Measurements from ENCODE around the gene ACCS.

DNA sequence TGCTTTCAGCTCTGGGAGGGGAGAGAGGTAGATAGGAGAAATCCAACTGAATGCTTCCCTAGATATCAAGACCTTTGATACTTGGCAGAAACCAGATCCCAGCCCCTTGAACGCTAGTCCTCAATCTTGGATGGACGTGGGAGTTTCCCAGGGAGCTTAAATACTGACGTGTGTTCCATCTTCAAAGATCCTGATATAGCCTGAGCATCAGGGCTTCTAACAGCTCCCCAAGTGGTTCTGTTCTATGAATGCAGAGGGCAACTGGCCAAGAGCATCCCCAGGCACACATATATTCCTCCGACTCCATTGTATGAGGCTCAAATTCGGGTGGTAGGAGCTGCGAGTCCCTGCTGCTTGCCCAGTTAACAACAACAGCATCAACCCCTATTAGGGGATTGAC lies 8.7 kb upstream of the ACCS start:
- TF ChIP-seq ZNF589 (CRISPR knock-in tag; IDR thresholded peaks at IDR 0.05; ENCODE audit: low read depth) (no peak), EZH2 (IDR thresholded peaks at IDR 0.05; ENCODE audit: borderline replicate concordance, low read depth, low read length) (no peak), CCAR2 (IDR thresholded peaks at IDR 0.05; ENCODE audit: low read depth, low read length) (no peak), MAZ (CRISPR knock-in tag; conservative IDR thresholded peaks at IDR 0.05 in 1 of 2, IDR thresholded peaks at IDR 0.05 in 1 of 2) (no peak), ZNF140 (CRISPR knock-in tag; IDR thresholded peaks at IDR 0.05) (no peak), SRSF1 (IDR thresholded peaks at IDR 0.05; ENCODE audit: low read depth, low read length) (no peak), POLR2A (conservative IDR thresholded peaks at IDR 0.05) (no peak), RAD21 (CRISPR knock-in tag; conservative IDR thresholded peaks at IDR 0.05 in 1 of 2, IDR thresholded peaks at IDR 0.05 in 1 of 2) (no peak), KDM4B (IDR thresholded peaks at IDR 0.05; ENCODE audit: borderline replicate concordance in 2 of 2, low read depth in 1 of 2) (no peak), ZFX (CRISPR knock-in tag; IDR thresholded peaks at IDR 0.05) (no peak), HDAC6 (IDR thresholded peaks at IDR 0.05; ENCODE audit: low read depth, low read length) (no peak)
- TF ChIP-seq, protein P1, sequence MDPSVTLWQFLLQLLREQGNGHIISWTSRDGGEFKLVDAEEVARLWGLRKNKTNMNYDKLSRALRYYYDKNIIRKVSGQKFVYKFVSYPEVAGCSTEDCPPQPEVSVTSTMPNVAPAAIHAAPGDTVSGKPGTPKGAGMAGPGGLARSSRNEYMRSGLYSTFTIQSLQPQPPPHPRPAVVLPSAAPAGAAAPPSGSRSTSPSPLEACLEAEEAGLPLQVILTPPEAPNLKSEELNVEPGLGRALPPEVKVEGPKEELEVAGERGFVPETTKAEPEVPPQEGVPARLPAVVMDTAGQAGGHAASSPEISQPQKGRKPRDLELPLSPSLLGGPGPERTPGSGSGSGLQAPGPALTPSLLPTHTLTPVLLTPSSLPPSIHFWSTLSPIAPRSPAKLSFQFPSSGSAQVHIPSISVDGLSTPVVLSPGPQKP (CRISPR knock-in tag; IDR thresholded peaks at IDR 0.05), result no peak
- TF ChIP-seq, protein P2, sequence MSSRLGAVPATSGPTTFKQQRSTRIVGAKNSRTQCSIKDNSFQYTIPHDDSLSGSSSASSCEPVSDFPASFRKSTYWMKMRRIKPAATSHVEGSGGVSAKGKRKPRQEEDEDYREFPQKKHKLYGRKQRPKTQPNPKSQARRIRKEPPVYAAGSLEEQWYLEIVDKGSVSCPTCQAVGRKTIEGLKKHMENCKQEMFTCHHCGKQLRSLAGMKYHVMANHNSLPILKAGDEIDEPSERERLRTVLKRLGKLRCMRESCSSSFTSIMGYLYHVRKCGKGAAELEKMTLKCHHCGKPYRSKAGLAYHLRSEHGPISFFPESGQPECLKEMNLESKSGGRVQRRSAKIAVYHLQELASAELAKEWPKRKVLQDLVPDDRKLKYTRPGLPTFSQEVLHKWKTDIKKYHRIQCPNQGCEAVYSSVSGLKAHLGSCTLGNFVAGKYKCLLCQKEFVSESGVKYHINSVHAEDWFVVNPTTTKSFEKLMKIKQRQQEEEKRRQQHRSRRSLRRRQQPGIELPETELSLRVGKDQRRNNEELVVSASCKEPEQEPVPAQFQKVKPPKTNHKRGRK (tag; IDR thresholded peaks at IDR 0.05), result no peak
- TF ChIP-seq, protein P3, sequence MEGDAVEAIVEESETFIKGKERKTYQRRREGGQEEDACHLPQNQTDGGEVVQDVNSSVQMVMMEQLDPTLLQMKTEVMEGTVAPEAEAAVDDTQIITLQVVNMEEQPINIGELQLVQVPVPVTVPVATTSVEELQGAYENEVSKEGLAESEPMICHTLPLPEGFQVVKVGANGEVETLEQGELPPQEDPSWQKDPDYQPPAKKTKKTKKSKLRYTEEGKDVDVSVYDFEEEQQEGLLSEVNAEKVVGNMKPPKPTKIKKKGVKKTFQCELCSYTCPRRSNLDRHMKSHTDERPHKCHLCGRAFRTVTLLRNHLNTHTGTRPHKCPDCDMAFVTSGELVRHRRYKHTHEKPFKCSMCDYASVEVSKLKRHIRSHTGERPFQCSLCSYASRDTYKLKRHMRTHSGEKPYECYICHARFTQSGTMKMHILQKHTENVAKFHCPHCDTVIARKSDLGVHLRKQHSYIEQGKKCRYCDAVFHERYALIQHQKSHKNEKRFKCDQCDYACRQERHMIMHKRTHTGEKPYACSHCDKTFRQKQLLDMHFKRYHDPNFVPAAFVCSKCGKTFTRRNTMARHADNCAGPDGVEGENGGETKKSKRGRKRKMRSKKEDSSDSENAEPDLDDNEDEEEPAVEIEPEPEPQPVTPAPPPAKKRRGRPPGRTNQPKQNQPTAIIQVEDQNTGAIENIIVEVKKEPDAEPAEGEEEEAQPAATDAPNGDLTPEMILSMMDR (IDR thresholded peaks at IDR 0.05 in 2 of 3, conservative IDR thresholded peaks at IDR 0.05 in 1 of 3; ENCODE audit: insufficient read depth in 2 of 3, low read depth in 1 of 3, low read length in 3 of 3), result no peak
